T-helper 1 cell treated with Interleukin-12 subunit alpha and Interleukin-12 subunit beta and Interleukin-4 antibody, amounts not matched to agents 30 μg/mL and 1 μg/mL, for 36 hours (primary cell): ENCODE results near the gene IAH1.

Experiments
- H3K27ac Mint-ChIP-seq: one replicate; pipeline ENCODE4 v1.8.0; 2021; ENCODE audit warnings: mild to moderate bottlenecking, mixed read lengths
- H3K27me3 Mint-ChIP-seq: one replicate; pipeline ENCODE4 v1.8.0; 2021; ENCODE audit warnings: low read depth, mixed read lengths
- H3K36me3 Mint-ChIP-seq: one replicate; pipeline ENCODE4 v1.8.0; 2021; ENCODE audit warnings: low read depth, mixed read lengths
- H3K4me1 Mint-ChIP-seq: one replicate; pipeline ENCODE4 v1.8.0; 2021; ENCODE audit warnings: low read depth, mixed read lengths
- H3K4me3 Mint-ChIP-seq: one replicate; pipeline ENCODE4 v1.8.0; 2021; ENCODE audit warnings: mild to moderate bottlenecking, moderate library complexity, mixed read lengths
- H3K9me3 Mint-ChIP-seq: one replicate; pipeline ENCODE4 v1.8.0; 2021; ENCODE audit warnings: mixed read lengths

IAH1 gene

GRCh38 chr2:9462886-9463697 lies 11.3 kb upstream of the IAH1 start:
- H3K4me3 Mint-ChIP-seq: no peak overlapping the region
- no peaks in the 10 kb centered on the region for H3K27me3 Mint-ChIP-seq
- H3K4me1 Mint-ChIP-seq: peaks cover 11% of the 10 kb centered on the region
- H3K9me3 Mint-ChIP-seq: no peaks in the 10 kb centered on the region
- peak overlapping the region; percentile 52 for H3K27ac Mint-ChIP-seq
- peaks cover 17% of the 10 kb centered on the region for H3K36me3 Mint-ChIP-seq

DNA sequence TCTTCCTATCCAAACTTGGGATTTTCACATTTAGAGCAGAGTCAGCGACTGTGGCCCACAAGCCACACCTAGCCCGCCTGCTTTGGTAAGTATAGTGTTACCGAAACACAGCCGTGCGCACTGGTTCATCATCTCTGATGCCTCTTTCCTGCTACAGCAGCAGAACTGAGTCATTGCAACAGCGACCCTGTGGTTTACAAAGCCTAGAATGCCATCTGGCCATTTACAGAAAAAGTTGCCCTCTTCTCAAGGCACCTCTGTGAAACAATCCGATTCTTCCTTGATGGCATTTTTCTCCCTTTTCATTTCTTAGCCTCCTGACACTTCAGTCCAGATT lies 10.7 kb upstream of the IAH1 start:
- peak overlapping the region; percentile 64 for H3K27ac Mint-ChIP-seq
- H3K4me3 Mint-ChIP-seq: no peak overlapping the region
- H3K9me3 Mint-ChIP-seq: no peaks in the 10 kb centered on the region
- H3K4me1 Mint-ChIP-seq: peaks cover 11% of the 10 kb centered on the region
- no peaks in the 10 kb centered on the region for H3K27me3 Mint-ChIP-seq
- H3K36me3 Mint-ChIP-seq: peaks cover 19% of the 10 kb centered on the region

DNA sequence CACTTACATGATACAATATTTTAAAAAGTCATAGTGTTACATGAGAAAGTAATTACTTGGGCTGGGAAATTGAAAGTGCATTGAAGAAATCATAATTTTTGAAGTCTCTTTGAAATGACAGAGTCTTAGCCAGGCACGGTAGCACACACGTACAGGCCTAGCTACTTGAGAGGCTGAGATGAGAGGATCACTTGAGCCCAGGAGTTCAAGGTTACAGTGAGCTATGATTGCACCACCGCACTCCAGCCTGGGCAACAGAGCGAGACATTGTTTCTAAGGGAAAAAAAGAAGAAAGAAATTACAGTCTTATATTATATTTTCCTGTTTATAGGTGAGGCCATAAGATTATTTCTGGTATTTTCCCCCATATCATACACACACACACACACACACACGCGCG lies 9.2 kb upstream of the IAH1 start:
- Mint-ChIP-seq H3K4me3 (no peak overlapping the region), H3K4me1 (peaks cover 11% of the 10 kb centered on the region), H3K9me3 (no peaks in the 10 kb centered on the region), H3K27me3 (no peaks in the 10 kb centered on the region), H3K27ac (no peak overlapping the region), H3K36me3 (peaks cover 15% of the 10 kb centered on the region)

- Mint-ChIP-seq H3K36me3 (peaks cover 7% of the 10 kb centered on the region), H3K4me1 (peaks cover 11% of the 10 kb centered on the region)
Observed at GRCh38 chr2:9466147-9466683, 8.1 kb upstream of the IAH1 start.

GRCh38 chr2:9467687-9468086 lies 6.7 kb upstream of the IAH1 start:
- peaks cover 10% of the 10 kb centered on the region for H3K36me3 Mint-ChIP-seq
- no peak overlapping the region for H3K27ac Mint-ChIP-seq
- H3K4me1 Mint-ChIP-seq: peaks cover 11% of the 10 kb centered on the region
- H3K27me3 Mint-ChIP-seq: no peaks in the 10 kb centered on the region
- no peaks in the 10 kb centered on the region for H3K9me3 Mint-ChIP-seq
- H3K4me3 Mint-ChIP-seq: no peak overlapping the region

More at GRCh38 chr2:9466147-9466683, 8.1 kb upstream of the IAH1 start:
- H3K4me3 Mint-ChIP-seq: no peak overlapping the region
- no peaks in the 10 kb centered on the region for H3K9me3 Mint-ChIP-seq
- H3K27me3 Mint-ChIP-seq: no peaks in the 10 kb centered on the region
- no peak overlapping the region for H3K27ac Mint-ChIP-seq

DNA sequence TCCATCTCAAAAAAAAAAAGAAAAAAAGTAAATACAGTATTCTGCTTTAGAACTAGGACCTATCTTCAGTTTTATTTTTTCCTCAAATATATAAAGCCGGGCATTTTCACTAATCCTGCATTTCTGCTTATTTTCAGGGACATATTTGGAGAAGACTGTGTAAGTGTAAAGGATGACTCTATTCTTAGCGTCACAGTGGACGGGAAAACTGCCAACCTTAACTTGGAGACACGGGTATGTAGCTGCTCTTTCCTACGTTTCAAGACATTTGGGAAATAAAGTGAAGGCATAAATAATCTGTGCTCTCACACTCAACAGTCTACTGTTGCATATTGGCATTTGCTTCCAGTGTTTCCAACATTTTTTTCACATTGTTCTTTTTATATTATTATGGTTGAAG lies 3.1 kb upstream of the IAH1 start:
- Mint-ChIP-seq H3K4me1 (peaks cover 15% of the 10 kb centered on the region), H3K27ac (no peak overlapping the region), H3K36me3 (peaks cover 16% of the 10 kb centered on the region), H3K27me3 (no peaks in the 10 kb centered on the region), H3K9me3 (no peaks in the 10 kb centered on the region), H3K4me3 (no peak overlapping the region)

- no peaks in the 10 kb centered on the region for H3K9me3 Mint-ChIP-seq
- H3K27ac Mint-ChIP-seq: peak overlapping the region; percentile 14
- H3K27me3 Mint-ChIP-seq: no peaks in the 10 kb centered on the region
- peaks cover 26% of the 10 kb centered on the region for H3K4me1 Mint-ChIP-seq
- peaks cover 23% of the 10 kb centered on the region for H3K36me3 Mint-ChIP-seq
- H3K4me3 Mint-ChIP-seq: peak overlapping the region; percentile 31
Observed at GRCh38 chr2:9472511-9472910, 1.8 kb upstream of the IAH1 start.

- no peaks in the 10 kb centered on the region for H3K27me3 Mint-ChIP-seq
- H3K4me3 Mint-ChIP-seq: peak overlapping the region; percentile 74
- H3K27ac Mint-ChIP-seq: peak overlapping the region; percentile 82
- no peaks in the 10 kb centered on the region for H3K9me3 Mint-ChIP-seq
- peaks cover 27% of the 10 kb centered on the region for H3K4me1 Mint-ChIP-seq
- peaks cover 24% of the 10 kb centered on the region for H3K36me3 Mint-ChIP-seq
Observed at GRCh38 chr2:9473308-9473984, 905 bp upstream of the IAH1 start.

DNA sequence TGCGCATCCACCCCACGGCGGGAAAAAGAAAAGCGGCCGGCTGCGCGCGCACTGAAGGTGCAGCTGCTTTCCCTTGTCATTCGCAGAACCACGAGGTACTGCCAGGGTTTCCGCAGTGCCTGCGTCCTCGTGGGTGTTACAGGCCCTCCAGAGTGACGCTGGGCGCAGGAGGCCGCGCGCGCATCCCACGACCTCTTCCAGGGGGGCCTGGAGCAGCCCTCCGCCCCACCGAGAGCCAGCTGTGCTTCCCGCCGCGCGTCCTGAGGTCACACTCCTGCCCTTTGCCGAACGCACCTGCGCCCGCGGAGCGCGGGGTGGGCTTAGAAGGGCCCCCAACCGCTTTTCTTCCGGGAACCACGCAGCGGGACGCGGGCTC lies 378 bp upstream of the IAH1 start:
- Mint-ChIP-seq H3K27me3 (no peaks in the 10 kb centered on the region), H3K27ac (peak overlapping the region; percentile 82), H3K4me3 (peak overlapping the region; percentile 74), H3K9me3 (no peaks in the 10 kb centered on the region), H3K36me3 (peaks cover 26% of the 10 kb centered on the region), H3K4me1 (peaks cover 31% of the 10 kb centered on the region)

DNA sequence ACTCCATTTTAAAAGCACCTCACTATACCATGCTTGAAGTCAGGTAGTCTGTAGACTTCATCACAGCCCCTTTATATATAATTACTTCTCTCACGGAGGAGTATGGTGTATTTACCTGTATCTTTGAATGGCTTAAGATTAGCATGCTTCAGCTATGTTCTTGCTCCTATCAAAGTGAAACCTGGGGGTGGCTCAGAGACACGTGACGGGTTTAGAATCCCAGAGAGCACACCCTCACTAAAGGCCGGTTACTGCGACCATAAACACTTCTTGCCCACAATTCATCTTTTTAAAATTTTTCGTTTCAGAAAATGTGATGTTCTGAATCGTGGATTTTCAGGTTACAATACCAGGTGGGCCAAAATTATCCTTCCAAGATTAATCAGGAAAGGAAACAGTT lies 3.6 kb downstream of the IAH1 start:
- Mint-ChIP-seq H3K27me3 (no peaks in the 10 kb centered on the region), H3K27ac (no peak overlapping the region), H3K4me1 (peaks cover 32% of the 10 kb centered on the region), H3K36me3 (peaks cover 30% of the 10 kb centered on the region), H3K9me3 (no peaks in the 10 kb centered on the region), H3K4me3 (no peak overlapping the region)

GRCh38 chr2:9478526-9478925 lies 4.2 kb downstream of the IAH1 start:
- H3K4me1 Mint-ChIP-seq: peaks cover 29% of the 10 kb centered on the region
- H3K9me3 Mint-ChIP-seq: no peaks in the 10 kb centered on the region
- no peak overlapping the region for H3K27ac Mint-ChIP-seq
- H3K36me3 Mint-ChIP-seq: peaks cover 30% of the 10 kb centered on the region
- no peak overlapping the region for H3K4me3 Mint-ChIP-seq
- H3K27me3 Mint-ChIP-seq: no peaks in the 10 kb centered on the region

DNA sequence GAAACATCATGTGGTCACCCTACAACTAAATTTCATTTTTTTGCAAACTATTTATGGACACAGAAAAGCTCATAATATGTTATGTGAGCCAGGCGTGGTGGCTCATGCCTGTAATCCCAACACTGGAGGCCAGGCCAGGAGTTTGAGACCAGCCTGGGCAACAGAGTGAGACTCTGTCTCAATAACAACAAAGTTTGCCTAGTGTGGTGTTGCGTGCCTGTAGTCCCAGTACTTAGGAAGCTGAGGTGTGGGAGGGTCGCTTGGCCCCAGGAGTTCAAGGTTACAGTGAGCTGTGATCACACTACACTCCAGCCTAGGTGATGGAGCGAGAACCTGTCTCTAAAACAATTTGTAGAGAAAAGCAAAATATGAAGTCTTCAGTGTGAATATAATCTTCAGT lies 5.8 kb downstream of the IAH1 start:
- H3K36me3 Mint-ChIP-seq: peaks cover 42% of the 10 kb centered on the region
- H3K9me3 Mint-ChIP-seq: no peaks in the 10 kb centered on the region
- H3K27ac Mint-ChIP-seq: no peak overlapping the region
- H3K4me1 Mint-ChIP-seq: peaks cover 27% of the 10 kb centered on the region
- no peak overlapping the region for H3K4me3 Mint-ChIP-seq
- no peaks in the 10 kb centered on the region for H3K27me3 Mint-ChIP-seq

DNA sequence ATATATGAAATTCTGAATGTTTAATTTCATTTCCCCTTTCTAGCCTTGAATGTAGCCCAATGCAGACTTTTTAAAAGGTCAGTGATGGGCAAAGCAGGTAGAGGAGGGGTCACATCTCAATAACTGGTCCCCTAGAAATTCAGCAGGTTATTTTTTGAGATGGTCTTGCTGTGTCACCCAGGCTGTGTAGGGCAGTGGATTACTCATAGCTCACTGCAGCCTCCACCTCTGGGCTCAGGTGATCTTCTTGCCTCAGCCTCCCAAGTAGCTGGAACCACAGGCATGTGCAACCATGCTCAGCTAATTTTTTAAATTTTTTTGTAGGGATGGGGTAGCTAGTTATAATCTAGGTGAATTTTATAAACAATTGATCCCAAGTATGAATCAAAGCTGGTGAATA lies 8.8 kb downstream of the IAH1 start:
- H3K27ac Mint-ChIP-seq: no peak overlapping the region
- no peak overlapping the region for H3K4me3 Mint-ChIP-seq
- H3K27me3 Mint-ChIP-seq: no peaks in the 10 kb centered on the region
- peaks cover 44% of the 10 kb centered on the region for H3K36me3 Mint-ChIP-seq
- no peaks in the 10 kb centered on the region for H3K9me3 Mint-ChIP-seq
- H3K4me1 Mint-ChIP-seq: peaks cover 9% of the 10 kb centered on the region

DNA sequence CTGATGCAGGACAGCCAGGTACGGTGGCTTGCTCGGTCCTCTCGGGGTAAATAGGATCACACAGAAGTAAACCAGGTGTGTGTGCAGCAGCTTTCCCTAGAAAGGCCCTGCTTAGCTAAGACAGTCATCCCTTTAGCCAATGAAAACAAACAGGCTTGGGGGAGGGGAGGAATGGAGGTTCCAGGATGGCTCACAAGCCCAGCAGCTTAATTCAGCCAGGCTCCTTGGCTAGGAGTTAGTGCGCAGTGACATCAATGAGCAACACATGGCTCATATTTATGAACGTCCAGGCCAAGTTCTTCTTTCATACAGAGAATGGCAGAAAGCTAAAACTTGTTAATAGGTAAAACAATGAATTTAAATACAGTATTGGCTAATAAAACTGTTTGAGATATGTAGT lies 10.2 kb downstream of the IAH1 start:
- no peaks in the 10 kb centered on the region for H3K27me3 Mint-ChIP-seq
- no peak overlapping the region for H3K4me3 Mint-ChIP-seq
- no peak overlapping the region for H3K27ac Mint-ChIP-seq
- H3K9me3 Mint-ChIP-seq: no peaks in the 10 kb centered on the region
- H3K4me1 Mint-ChIP-seq: peaks cover 4% of the 10 kb centered on the region
- H3K36me3 Mint-ChIP-seq: peaks cover 44% of the 10 kb centered on the region
